Measurements from ENCODE around the gene FOXO1.

The FOXO1 gene

DNA sequence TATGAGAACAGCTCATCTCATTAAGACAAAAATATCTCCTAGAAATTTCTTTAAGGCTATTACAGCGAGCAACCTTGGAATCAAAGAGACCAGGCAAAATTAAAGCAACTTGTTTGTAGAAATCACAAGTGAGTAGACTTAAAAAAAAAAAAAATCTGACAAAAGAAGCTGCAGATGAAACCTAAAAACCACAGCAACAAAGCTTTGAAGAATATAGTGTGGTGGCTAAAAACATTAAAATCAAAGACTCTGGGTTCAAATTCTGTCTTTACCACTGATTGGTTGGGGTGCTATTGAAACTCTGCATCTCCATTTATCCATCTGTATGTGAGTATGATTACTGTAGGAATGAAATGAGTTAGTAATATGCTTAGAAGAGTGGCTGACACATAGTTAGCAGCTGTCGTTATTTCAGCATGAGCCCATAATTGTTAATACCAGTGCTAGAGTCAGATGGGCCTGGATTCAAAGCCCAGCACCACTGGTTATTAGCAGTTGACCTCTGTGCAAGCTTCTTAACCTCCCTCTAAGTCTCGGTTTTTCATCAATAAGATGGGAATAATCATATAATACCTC lies 157.6 kb downstream of the FOXO1 start:
- no peak for DNase-seq (ENCODE audit: low read depth, low spot score)

- DNase-seq (ENCODE audit: low read depth, low spot score), result no peak
Measured at GRCh38 chr13:40508127-40508526, 158.3 kb downstream of the FOXO1 start.

- DNase-seq (ENCODE audit: low read depth, low spot score), result no peak
Measured at GRCh38 chr13:40506592-40507446, 159.6 kb downstream of the FOXO1 start.
